Stimulated activated CD4-positive, alpha-beta T cell treated with anti-CD3 and anti-CD28 coated beads, Interleukin-12 subunit alpha, Interleukin-12 subunit beta, amount 100 ng/mL, for 24 hours (primary cell): ENCODE measurements around the gene OGDH.
A peak's percentile ranks its signal among the peaks of the same experiment; 100 is the strongest.

Experiments
- DNase-seq, 2 experiments: peaks; one replicate each; pipeline ENCODE4 v3.0.0-alpha.2; 2020; ENCODE audit warnings: low read depth in 2 of 2

The OGDH gene

GRCh38 chr7:44637788-44638594 lies 31.6 kb downstream of the OGDH start:
- DNase-seq, result peak in 1 of 2 experiments; percentile 68

DNA sequence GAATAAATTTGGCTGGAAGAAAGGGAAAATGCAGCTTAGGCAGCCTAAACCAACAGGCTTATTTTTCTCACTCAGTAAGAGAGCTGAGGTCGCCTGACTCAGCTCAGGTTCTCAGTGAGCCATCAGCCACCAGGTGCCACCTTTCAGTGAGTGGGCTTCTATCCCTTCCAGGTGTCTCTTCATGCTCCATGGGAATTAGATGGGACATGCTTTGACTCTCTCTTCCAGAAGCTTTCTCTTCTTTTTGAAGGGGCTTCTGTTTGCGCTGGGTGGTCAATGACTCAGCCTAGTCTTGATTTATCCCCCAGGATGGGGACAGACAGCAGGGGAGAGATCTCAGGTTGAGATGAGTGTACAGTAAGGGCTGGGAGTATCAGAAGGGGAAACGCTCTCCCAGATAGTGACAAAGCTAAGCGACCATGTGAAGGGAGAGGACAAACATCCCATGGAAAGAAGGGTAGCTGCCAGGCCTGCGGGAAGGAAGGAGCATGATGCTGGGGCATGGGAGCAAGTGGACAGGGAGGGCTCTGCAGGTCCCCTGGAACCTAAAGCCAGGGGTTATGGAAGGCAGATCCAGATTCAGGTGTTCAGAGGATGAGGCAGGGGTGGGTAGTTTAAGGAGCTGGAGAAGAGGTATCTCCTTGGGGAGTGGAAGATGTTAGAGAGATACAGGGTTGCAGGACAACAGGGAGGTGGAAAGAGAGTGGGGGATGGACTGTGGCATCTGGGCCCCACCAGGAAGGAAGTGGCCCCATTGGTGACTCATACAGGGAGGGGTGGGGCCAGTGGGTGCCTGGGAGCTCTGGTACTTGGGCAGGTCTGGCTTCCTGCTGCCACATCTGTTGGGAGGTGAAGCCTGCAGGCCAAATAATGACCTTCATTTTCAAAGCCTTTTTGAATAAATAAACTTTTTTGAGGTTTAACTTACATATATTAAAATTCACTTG lies 32.5 kb downstream of the OGDH start:
- peak in 1 of 2 experiments; percentile 78 for DNase-seq

DNA sequence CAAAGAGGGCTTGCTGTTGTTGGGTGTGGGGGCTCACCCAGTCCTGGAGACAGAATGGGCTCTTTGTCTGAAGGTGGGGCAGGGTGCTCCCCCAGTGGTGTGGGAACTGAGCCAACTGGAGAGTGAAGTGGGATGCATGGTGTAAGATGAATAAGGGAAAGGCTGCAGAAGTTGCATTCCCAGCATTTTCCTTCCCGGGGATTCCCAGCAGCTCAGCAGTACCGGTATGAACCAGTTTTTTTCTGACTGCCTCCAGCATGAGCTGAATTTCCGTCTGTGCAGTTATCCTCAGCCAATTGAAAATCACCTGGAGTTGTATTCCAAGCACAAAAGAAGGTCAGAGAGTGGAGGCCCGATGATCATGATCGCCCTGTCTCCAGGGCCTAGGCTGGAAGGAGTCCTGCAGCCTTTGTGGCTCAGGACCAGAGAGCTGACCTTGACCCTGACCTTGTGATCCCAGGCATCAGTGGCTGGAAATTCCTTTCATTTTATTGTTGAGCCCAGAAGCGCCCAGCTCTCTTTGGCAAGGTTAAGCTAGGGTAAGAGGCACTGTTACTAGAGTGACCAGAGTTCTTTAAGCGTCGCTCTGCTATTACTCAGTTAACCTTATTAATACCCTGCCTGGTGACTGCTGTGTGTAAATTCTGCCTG lies 33.4 kb downstream of the OGDH start:
- no peak for DNase-seq

GRCh38 chr7:44643206-44643605 lies 36.8 kb downstream of the OGDH start:
- no peak for DNase-seq

DNA sequence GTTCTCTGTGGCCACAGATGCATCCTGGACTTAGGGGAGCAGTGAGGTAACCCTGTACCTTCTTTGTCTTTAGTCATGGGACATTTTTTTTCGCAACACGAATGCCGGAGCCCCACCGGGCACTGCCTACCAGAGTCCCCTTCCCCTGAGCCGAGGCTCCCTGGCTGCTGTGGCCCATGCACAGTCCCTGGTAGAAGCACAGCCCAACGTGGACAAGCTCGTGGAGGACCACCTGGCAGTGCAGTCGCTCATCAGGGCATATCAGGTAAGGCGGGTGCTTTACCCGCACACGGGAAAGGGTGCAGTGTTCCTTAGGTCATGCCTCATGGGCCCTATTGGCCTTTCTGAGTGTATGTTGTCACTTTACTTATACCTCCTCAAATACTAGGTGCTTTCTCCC lies 38.8 kb downstream of the OGDH start:
- no peak for DNase-seq

DNA sequence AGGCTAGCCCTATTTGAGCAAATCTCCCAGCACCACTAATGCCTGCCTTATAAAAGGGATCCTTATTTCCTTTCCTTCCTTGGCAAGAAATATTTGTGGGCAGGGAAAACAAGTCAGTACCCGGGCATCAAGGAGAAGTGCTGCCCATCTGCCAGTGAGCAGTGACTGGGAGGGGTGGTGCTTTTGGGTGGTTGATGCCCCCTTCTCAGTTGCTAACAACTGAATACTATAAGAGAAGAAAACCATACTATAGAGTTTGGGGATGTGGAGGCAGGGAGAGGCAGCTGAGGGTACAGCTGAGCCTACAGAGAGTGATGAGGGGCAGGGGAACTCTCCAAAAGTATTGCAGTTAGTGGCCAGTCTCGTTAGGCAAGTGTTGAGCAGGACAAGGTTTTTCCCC lies 39.3 kb downstream of the OGDH start:
- no peak for DNase-seq

GRCh38 chr7:44646176-44646920 lies 39.9 kb downstream of the OGDH start:
- no peak for DNase-seq

GRCh38 chr7:44646921-44647636 lies 40.7 kb downstream of the OGDH start:
- DNase-seq, result no peak

GRCh38 chr7:44647981-44648714 lies 41.7 kb downstream of the OGDH start:
- DNase-seq, result no peak

GRCh38 chr7:44650242-44650641 lies 43.8 kb downstream of the OGDH start:
- no peak for DNase-seq

DNA sequence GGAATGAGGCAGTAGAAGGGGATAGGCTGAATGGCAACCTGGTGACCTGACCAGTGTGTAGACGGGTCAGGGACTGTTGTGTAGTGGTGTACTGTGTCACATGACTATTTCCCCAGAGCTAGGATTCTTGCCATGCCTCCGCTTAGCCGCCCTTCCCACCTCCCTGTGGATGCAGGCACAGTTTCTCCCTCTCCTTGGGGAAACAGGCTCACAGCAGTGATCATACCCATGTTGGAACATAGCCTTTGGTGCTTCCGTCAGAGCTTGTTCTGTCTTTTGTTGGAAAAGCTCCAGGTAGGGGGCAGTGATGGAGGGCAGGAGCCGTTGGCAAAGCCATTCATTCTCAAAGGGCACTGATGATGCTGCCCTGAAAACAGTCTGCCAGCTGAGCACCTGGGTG lies 44.3 kb downstream of the OGDH start:
- DNase-seq, result no peak

GRCh38 chr7:44652535-44652934 lies 46.1 kb downstream of the OGDH start:
- DNase-seq, result no peak

DNA sequence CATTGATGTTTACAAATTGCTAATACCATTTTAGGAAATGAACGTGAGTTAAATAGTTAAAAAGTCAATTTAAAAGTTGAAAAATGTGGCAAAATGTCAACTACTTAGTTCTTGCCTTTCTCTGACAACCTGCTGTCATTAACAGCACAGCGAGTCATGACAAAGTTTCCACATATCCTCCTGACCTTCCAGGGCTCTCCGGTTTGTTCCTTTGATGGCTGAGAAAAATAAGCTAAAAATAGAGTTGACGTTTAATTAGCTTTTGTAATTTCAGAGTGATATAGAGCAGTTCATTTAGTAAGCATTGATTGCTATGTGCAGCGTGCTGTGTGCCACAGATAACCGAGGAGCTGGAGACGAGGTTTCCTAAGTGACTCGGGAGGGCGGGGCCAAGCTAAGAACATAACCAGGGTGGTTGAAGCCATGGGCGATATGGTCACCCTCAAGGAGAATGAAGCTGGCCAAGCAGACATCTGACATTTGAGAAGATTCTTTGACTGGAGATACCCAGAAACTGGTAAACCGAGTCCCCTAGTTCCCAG lies 47.9 kb downstream of the OGDH start:
- no peak for DNase-seq

- no peak for DNase-seq
These were observed 48.9 kb downstream of the OGDH start for GRCh38 chr7:44655341-44655740.

GRCh38 chr7:44658979-44659378 lies 52.6 kb downstream of the OGDH start:
- DNase-seq, result no peak

- no peak for DNase-seq
These were observed 54.8 kb downstream of the OGDH start for GRCh38 chr7:44661233-44661632.

GRCh38 chr7:44664780-44665461 lies 58.5 kb downstream of the OGDH start:
- DNase-seq, result no peak

- DNase-seq, result no peak
These were observed 59.2 kb downstream of the OGDH start for GRCh38 chr7:44665531-44666213.

DNA sequence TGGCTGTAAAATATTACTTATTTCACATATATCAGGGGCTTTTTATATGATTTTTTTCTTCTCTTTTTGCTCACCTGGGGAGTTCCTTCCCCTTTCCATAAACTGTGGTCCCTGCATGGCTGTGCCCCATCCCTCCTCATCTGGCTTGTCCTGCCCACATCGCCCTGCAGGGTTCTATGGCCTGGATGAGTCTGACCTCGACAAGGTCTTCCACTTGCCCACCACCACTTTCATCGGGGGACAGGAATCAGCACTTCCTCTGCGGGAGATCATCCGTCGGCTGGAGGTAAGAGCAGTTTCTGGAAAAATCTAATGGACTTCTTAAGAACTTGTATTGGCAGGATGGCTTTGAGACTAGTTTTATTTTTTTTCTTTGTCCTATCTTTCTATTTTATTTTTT lies 60.1 kb downstream of the OGDH start:
- no peak for DNase-seq
